Body of pancreas (tissue), 4 donors: Measurements from ENCODE around the gene GLOD5.

Experiments used
- POLR2A ChIP-seq, 3 donors: fragments of 450-650 bp; IDR thresholded peaks; one replicate each; pipeline ENCODE4 v1.6.1; 2016; ENCODE audit warnings: antibody characterized with exemption in 3 of 3, mild to moderate bottlenecking in 2 of 3
- TF ChIP-seq, protein P1 (sequence below), 7 experiments: fragments of 450-650 bp in 4 of 7; fragments of 200-600 bp in 3 of 7; sonication (generic) in 3 of 7; IDR thresholded peaks; one replicate each; pipeline ENCODE4 v1.5.1; 2016 to 2019; ENCODE audit warnings: antibody characterized with exemption in 7 of 7

- TF ChIP-seq, protein P1, sequence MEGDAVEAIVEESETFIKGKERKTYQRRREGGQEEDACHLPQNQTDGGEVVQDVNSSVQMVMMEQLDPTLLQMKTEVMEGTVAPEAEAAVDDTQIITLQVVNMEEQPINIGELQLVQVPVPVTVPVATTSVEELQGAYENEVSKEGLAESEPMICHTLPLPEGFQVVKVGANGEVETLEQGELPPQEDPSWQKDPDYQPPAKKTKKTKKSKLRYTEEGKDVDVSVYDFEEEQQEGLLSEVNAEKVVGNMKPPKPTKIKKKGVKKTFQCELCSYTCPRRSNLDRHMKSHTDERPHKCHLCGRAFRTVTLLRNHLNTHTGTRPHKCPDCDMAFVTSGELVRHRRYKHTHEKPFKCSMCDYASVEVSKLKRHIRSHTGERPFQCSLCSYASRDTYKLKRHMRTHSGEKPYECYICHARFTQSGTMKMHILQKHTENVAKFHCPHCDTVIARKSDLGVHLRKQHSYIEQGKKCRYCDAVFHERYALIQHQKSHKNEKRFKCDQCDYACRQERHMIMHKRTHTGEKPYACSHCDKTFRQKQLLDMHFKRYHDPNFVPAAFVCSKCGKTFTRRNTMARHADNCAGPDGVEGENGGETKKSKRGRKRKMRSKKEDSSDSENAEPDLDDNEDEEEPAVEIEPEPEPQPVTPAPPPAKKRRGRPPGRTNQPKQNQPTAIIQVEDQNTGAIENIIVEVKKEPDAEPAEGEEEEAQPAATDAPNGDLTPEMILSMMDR (IDR thresholded peaks at IDR 0.05) = no peak
- TF ChIP-seq POLR2A (IDR thresholded peaks at IDR 0.05) = no peak
Observed at GRCh38 chrX:48786825-48787504, 25.4 kb downstream of the GLOD5 start.
